Mesothelial cell of epicardium (in vitro differentiated cells): ENCODE data around the gene FGGY. TPM values are rescaled to one million over a fixed set of nuclear protein-coding genes. Genes with fewer than 3 reads are reported as not detected.

Source experiments
- DNase-seq, 2 experiments: peaks; one replicate each; pipeline ENCODE4 v3.0.0; 2021; ENCODE audit warnings: low spot score in 2 of 2; ENCODE audit not compliant: unreplicated experiment in 2 of 2
- H3K27ac Mint-ChIP-seq: 2 replicates; pipeline ENCODE4 v1.8.0; 2021; ENCODE audit warnings: mixed read lengths
- H3K27me3 Mint-ChIP-seq: 2 replicates; pipeline ENCODE4 v1.8.0; 2021; ENCODE audit warnings: low read depth, mixed read lengths
- H3K36me3 Mint-ChIP-seq: 2 replicates; pipeline ENCODE4 v1.8.0; 2021; ENCODE audit warnings: mixed read lengths
- H3K4me1 Mint-ChIP-seq: 2 replicates; pipeline ENCODE4 v1.8.0; 2021; ENCODE audit warnings: mixed read lengths
- H3K4me3 Mint-ChIP-seq: 2 replicates; pipeline ENCODE4 v1.8.0; 2021; ENCODE audit warnings: mild to moderate bottlenecking, moderate library complexity, mixed read lengths
- H3K9me3 Mint-ChIP-seq: 2 replicates; pipeline ENCODE4 v1.8.0; 2021; ENCODE audit warnings: mixed read lengths
- CTCF ChIP-seq: fragments of 200-600 bp; sonication (generic); IDR thresholded peaks from one replicate; pipeline ENCODE4 v1.5.0; 2021; ENCODE audit warnings: antibody characterized with exemption; ENCODE audit not compliant: unreplicated experiment
- total RNA-seq: library from RNA; stranded (reverse); gene quantifications from 3 replicates; pipeline ENCODE4 v1.2.1, GENCODE V29; 2021

The FGGY gene
- total RNA-seq, 1 donor from 2014 or later, result 21.8 TPM

- H3K9me3 Mint-ChIP-seq, result no peaks in the 10 kb centered on the region
- H3K27ac Mint-ChIP-seq, result peak overlapping the region; percentile 32
- no peak for TF ChIP-seq CTCF
- peaks cover 5% of the 10 kb centered on the region for H3K36me3 Mint-ChIP-seq
- no peak overlapping the region for H3K4me3 Mint-ChIP-seq
- no peak for DNase-seq
- H3K27me3 Mint-ChIP-seq, result no peaks in the 10 kb centered on the region
- peaks cover 57% of the 10 kb centered on the region for H3K4me1 Mint-ChIP-seq
Observed at GRCh38 chr1:59512702-59513101, 215.8 kb downstream of the FGGY start.

- Mint-ChIP-seq H3K36me3 (peaks cover 5% of the 10 kb centered on the region), H3K27me3 (no peaks in the 10 kb centered on the region), H3K4me1 (peaks cover 45% of the 10 kb centered on the region), H3K4me3 (no peak overlapping the region), H3K27ac (peak overlapping the region; percentile 50), H3K9me3 (no peaks in the 10 kb centered on the region)
- no peak for TF ChIP-seq CTCF
- no peak for DNase-seq
Observed at GRCh38 chr1:59514061-59514909, 217.4 kb downstream of the FGGY start.

- H3K9me3 Mint-ChIP-seq, result no peaks in the 10 kb centered on the region
- no peak overlapping the region for H3K27ac Mint-ChIP-seq
- H3K4me3 Mint-ChIP-seq, result no peak overlapping the region
- H3K27me3 Mint-ChIP-seq, result no peaks in the 10 kb centered on the region
- peaks cover 5% of the 10 kb centered on the region for H3K36me3 Mint-ChIP-seq
- no peak for TF ChIP-seq CTCF
- H3K4me1 Mint-ChIP-seq, result peaks cover 51% of the 10 kb centered on the region
- DNase-seq, result no peak
Observed at GRCh38 chr1:59516881-59517280, 220.0 kb downstream of the FGGY start.

GRCh38 chr1:59520194-59520593, 223.3 kb downstream of the FGGY start:
- peaks cover 39% of the 10 kb centered on the region for H3K4me1 Mint-ChIP-seq
- no peaks in the 10 kb centered on the region for H3K27me3 Mint-ChIP-seq
- H3K36me3 Mint-ChIP-seq, result peaks cover 5% of the 10 kb centered on the region
- peak overlapping the region; percentile 5 for H3K27ac Mint-ChIP-seq
- no peak for TF ChIP-seq CTCF
- no peak overlapping the region for H3K4me3 Mint-ChIP-seq
- H3K9me3 Mint-ChIP-seq, result no peaks in the 10 kb centered on the region
- no peak for DNase-seq

- Mint-ChIP-seq H3K9me3 (no peaks in the 10 kb centered on the region), H3K27ac (peak overlapping the region; percentile 77), H3K4me3 (no peak overlapping the region), H3K27me3 (no peaks in the 10 kb centered on the region), H3K4me1 (peaks cover 39% of the 10 kb centered on the region), H3K36me3 (peaks cover 2% of the 10 kb centered on the region)
- DNase-seq, result no peak
- no peak for TF ChIP-seq CTCF
Observed at GRCh38 chr1:59520827-59521418, 224.0 kb downstream of the FGGY start.
